Activated CD8-positive, alpha-beta memory T cell treated with anti-CD3 and anti-CD28 coated beads, Interleukin-2, amount 50 U/mL, for 1 hour (primary cell): Measurements from ENCODE around the gene TFAP2C.

Experiments used
- DNase-seq: peaks from one replicate; pipeline ENCODE4 v3.0.0-alpha.2; 2020; ENCODE audit errors: extremely low read depth

The TFAP2C gene

GRCh38 chr20:56628873-56629463 lies at the start of gene TFAP2C:
TFAP2C (plus strand) TSS chr20:56629306; CDS start chr20:56629545, 239 bp downstream.
- DNase-seq: no peak

GRCh38 chr20:56580226-56580625 lies 48.9 kb upstream of the TFAP2C start:
- no peak for DNase-seq

GRCh38 chr20:56581701-56582100 lies 47.4 kb upstream of the TFAP2C start:
- no peak for DNase-seq

GRCh38 chr20:56582542-56582941 lies 46.6 kb upstream of the TFAP2C start:
- no peak for DNase-seq

- no peak for DNase-seq
Measured at GRCh38 chr20:56584916-56585315, 44.2 kb upstream of the TFAP2C start.

DNA sequence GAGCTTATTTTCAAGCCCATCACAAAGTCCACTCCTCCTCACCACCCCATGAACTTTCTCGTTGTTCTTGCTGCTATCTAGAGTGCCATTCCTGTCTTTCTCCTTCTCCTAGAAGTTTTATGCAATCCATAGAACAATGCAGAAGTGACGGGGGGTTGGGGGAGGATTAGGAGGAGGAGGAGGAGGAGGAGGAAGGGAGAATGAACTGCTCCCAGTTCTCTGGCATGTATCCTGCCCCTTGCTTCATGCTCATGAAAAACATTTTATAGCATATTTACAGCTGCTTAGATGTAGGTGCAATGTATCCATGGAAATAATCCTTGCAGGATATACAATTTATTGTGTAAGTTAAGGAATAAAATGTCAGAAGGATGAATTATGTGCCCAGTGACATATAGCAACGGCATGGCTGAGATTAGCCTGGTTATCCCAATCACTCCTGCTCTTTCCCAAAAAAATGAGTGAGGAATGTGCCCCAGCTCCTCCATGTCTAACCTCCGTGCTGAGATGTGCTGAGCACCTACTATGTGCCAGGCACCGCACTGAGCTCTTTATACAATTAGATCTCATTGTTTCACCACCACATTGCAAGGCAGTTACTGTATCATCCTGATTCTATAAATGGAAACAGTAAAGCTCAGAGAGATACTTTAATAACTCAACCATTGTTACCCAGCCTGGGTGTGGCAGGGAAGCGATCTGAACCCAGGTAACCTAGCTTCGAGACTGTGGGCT lies 41.6 kb upstream of the TFAP2C start:
- no peak for DNase-seq

DNA sequence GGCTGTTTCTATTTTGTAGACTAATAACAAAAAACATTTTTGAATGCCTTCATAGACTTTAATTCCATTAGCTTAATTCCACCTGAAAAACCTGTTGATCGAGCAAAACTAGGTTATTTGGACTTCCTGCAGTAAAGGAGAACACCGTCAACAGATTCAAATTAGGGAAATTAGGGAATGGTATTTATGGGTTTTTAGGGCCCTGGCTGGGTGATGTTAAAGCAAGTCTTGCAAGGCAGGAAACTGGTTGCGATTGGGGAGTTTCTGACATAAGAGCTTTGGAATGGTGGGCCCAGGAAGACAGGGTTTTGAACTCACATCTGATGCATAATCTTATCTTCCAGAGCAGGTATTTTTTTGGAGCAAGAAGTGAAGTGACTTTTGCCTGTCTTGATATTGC lies 40.1 kb upstream of the TFAP2C start:
- DNase-seq: no peak

DNA sequence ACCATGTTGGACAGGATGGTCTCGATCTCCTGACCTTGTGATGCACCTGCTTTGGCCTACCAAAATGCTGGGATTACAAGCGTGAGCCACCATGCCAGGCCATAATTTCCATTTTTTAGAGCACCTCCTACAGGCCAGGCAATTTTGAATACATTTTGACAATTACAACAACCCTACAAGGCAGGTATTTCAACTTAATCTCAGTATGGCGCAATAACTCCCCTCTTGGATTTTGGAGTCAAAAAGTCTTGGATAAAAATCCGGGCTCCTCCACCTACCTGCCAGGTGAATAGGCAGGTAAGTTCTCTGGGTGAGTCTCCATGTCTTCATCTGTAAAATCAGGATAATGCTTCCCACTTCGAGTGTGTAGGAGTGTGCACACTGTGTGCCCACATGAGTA lies 39.5 kb upstream of the TFAP2C start:
- DNase-seq: no peak

DNA sequence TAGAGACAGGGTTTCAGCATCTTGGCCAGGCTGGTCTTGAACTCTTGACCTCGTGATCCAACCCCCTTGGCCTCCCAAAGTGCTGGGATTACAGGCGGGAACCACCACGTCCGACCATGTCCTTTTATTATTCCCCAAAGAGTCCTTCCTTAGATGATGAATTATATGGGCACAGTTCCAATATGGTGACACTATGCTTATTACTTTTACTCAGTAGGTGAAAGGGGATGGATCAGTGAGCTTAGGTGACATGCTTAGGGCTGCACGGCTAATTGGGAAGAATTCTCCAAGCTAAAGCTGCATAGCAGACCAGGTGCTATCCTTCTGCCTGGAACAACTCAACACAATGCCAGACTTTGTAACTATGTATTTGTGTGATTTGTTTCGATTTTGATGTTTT lies 38.2 kb upstream of the TFAP2C start:
- DNase-seq: no peak

- no peak for DNase-seq
Measured at GRCh38 chr20:56592211-56592610, 36.9 kb upstream of the TFAP2C start.

DNA sequence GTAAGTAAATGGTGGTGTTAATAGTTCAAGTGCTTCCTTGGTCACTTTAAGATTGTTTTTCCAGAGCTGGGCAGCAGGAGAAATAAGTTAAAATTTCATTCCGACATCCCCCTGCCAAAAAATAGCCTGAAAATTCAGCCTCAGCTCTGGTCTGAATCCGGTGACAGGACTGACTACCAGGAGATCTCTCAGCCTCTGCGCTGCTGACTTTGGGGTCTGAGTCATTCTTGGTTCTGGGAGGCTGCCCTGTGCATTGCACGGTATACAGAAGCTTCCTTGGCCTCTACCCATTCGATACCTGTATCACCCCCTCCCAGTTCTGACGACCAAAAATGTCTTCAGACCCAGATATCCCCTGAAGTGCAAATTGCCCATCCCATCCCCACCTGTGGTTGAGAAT lies 36.3 kb upstream of the TFAP2C start:
- no peak for DNase-seq

- no peak for DNase-seq
Measured at GRCh38 chr20:56595746-56596475, 33.2 kb upstream of the TFAP2C start.

- no peak for DNase-seq
Measured at GRCh38 chr20:56601166-56601565, 27.9 kb upstream of the TFAP2C start.

DNA sequence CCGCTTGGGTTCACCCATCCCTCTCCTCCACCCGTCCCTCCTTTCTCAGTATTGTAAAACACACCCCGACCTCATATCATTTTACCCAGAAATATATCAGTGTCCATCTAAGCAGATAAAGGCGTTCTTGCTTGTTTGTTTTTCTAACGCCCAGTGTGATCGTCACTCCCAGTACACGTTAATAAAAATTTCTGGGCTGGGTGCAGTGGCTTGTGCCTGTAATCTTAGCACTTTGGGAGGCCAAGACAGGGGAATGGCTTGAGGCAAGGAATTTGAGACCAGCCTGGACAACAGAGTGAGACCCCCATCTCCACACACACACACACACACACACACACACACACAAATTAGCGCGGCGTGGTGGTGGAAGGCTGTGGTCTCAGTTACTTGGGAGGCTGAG lies 24.4 kb upstream of the TFAP2C start:
- no peak for DNase-seq

- no peak for DNase-seq
Measured at GRCh38 chr20:56605261-56605996, 23.7 kb upstream of the TFAP2C start.

GRCh38 chr20:56606174-56606945 lies 22.7 kb upstream of the TFAP2C start:
- no peak for DNase-seq

DNA sequence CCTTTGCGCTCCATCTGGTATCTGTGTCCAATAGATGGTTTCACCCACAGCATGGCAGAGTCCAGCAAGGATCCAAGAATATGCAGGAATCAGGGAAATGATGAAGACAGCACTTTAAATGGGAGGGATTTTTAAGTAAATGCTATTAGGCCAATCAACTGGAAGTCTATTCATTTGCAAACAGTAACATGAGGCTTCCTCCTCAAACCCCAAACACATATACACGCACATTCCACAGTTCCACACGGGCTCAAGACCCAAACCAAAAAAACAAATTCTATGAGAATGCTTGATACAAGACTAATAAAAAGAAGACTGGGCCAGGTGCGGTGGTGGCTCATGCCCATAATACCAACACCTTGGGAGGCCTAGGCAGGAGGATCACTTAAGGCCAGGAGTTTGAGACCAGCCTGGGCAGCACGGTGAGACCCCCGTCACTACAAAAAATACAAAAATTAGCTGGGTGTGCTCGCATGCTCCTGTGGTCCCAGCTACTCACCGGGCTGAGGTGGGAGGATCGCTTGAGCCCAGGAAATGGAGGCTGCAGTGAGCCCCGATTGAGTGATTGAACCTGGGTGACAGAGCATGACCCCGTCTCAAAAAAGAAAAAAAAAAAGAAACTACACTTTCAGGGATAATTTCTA lies 21.9 kb upstream of the TFAP2C start:
- DNase-seq: no peak

DNA sequence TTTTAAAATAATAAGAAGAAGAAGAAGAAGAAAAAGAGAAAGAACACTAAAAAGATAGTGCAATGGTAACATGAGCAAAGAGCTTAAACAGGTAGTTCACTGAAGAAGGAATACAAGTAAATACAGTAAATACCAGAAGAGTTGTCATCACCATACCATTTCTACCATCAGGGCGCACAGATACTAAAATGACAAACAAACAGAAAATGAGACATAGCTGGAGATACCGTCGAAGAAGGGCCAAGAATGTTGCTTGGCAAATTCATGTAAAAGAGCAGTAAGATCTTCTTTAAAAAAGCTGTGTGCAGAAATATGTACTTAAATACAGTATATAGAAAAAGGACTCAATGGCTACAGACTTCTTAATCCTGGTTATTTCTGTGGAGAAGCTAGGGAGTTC lies 20.7 kb upstream of the TFAP2C start:
- DNase-seq: no peak

GRCh38 chr20:56609321-56609720 lies 19.8 kb upstream of the TFAP2C start:
- DNase-seq: no peak

- no peak for DNase-seq
Measured at GRCh38 chr20:56610098-56610497, 19.0 kb upstream of the TFAP2C start.

- DNase-seq: no peak
Measured at GRCh38 chr20:56614196-56614595, 14.9 kb upstream of the TFAP2C start.
